Measurements from ENCODE around the gene TPK1.

The TPK1 gene

GRCh38 chr7:144403102-144403501, 432.8 kb downstream of the TPK1 start:
- Histone ChIP-seq H3K27me3 (ENCODE audit: insufficient read depth, low read length) (peaks cover 26% of the 10 kb centered on the region), H3K36me3 (ENCODE audit: insufficient read depth, low read length) (no peaks in the 10 kb centered on the region), H3K79me2 (ENCODE audit: control insufficient read depth, insufficient read depth, low read length, unreplicated experiment) (no peaks in the 10 kb centered on the region), H3K27ac (ENCODE audit: low read depth, low read length) (no peak overlapping the region), H3K4me1 (ENCODE audit: control insufficient read depth, insufficient read depth, low read length, unreplicated experiment) (peaks cover 9% of the 10 kb centered on the region), H2AFZ (ENCODE audit: low read length, unreplicated experiment) (no peak overlapping the region), H3K4me3 (ENCODE audit: low read depth, low read length) (no peak overlapping the region)
